CD4-positive, alpha-beta T cell treated with Interleukin-2 at 100 ng/mL for 4 hours (primary cell): ENCODE measurements around the gene SBSN.
A peak's percentile ranks its signal among the peaks of the same experiment; 100 is the strongest.

ENCODE experiments used
- DNase-seq: peaks from one replicate; pipeline ENCODE4 v3.0.0-alpha.2; 2020; ENCODE audit warnings: low spot score

SBSN gene

GRCh38 chr19:35533822-35534392, 5.8 kb upstream of the SBSN start:
- peak; percentile 15 for DNase-seq

- DNase-seq = no peak
Observed at GRCh38 chr19:35533201-35533821, 5.2 kb upstream of the SBSN start, which contains the start of gene GAPDHS. TSS of gene GAPDHS (plus strand) at chr19:35533456. CDS start at chr19:35533528, 72 bp downstream.

GRCh38 chr19:35531291-35531690, 3.2 kb upstream of the SBSN start:
- DNase-seq = no peak

- no peak for DNase-seq
Observed at GRCh38 chr19:35529241-35530218, 1.4 kb upstream of the SBSN start.

GRCh38 chr19:35525873-35526272, 2.2 kb downstream of the SBSN start:
- no peak for DNase-seq

GRCh38 chr19:35524181-35524837, 3.8 kb downstream of the SBSN start:
- no peak for DNase-seq

GRCh38 chr19:35522745-35523327, 5.3 kb downstream of the SBSN start:
- DNase-seq = no peak

GRCh38 chr19:35521124-35521743, 6.9 kb downstream of the SBSN start:
- no peak for DNase-seq

GRCh38 chr19:35519291-35519690, 8.8 kb downstream of the SBSN start:
- no peak for DNase-seq

- DNase-seq = no peak
Observed at GRCh38 chr19:35518313-35518712, 9.8 kb downstream of the SBSN start.

GRCh38 chr19:35517342-35517741, 10.8 kb downstream of the SBSN start:
- no peak for DNase-seq

- no peak for DNase-seq
Observed at GRCh38 chr19:35516310-35516709, 11.8 kb downstream of the SBSN start.

GRCh38 chr19:35514282-35514809, 13.8 kb downstream of the SBSN start:
- DNase-seq = no peak

GRCh38 chr19:35513628-35514281, 14.4 kb downstream of the SBSN start, which contains the start of gene DMKN:
TSS of gene DMKN (minus strand) at chr19:35513649. CDS start at chr19:35513475, 174 bp downstream.
- no peak for DNase-seq

GRCh38 chr19:35512831-35513627, 15.1 kb downstream of the SBSN start:
- no peak for DNase-seq

- DNase-seq = no peak
Observed at GRCh38 chr19:35511337-35511736, 16.8 kb downstream of the SBSN start.

- DNase-seq = no peak
Observed at GRCh38 chr19:35510626-35510964, 17.5 kb downstream of the SBSN start.

GRCh38 chr19:35509861-35510625, 18.1 kb downstream of the SBSN start:
- peak; percentile 71 for DNase-seq
